Mesendoderm (in vitro differentiated cells): ENCODE results near the gene LCN2.

Experiments
- DNase-seq: peaks from one replicate; pipeline ENCODE4 v3.0.0; 2013
- H2AK5ac ChIP-seq: 2 replicates; pipeline ENCODE4 v1.6.1; 2013; ENCODE audit warnings: low read length, inconsistent platforms
- H2BK120ac ChIP-seq: 2 replicates; pipeline ENCODE4 v1.6.1; 2013; ENCODE audit warnings: low read depth, mild to moderate bottlenecking, low read length, moderate library complexity, mixed read lengths
- H2BK15ac ChIP-seq: replicated peaks from 2 replicates; pipeline ENCODE4 v1.6.1; 2013; ENCODE audit warnings: low read depth, mild to moderate bottlenecking, moderate library complexity
- H2BK5ac ChIP-seq: 2 replicates; pipeline ENCODE4 v1.6.1; 2013; ENCODE audit warnings: low read length, inconsistent platforms
- H3K18ac ChIP-seq: 2 replicates; pipeline ENCODE4 v1.6.1; 2013; ENCODE audit warnings: mild to moderate bottlenecking, low read length, mixed read lengths
- H3K23ac ChIP-seq: one replicate; pipeline ENCODE4 v1.6.1; 2013; ENCODE audit warnings: low read length
- H3K27ac ChIP-seq: 2 replicates; pipeline ENCODE4 v1.5.1; 2013; ENCODE audit warnings: low read depth, mild to moderate bottlenecking, inconsistent platforms, low read length, moderate library complexity
- H3K27me3 ChIP-seq: 2 replicates; pipeline ENCODE4 v1.6.1; 2013; ENCODE audit warnings: low read length, control low read depth, mild to moderate bottlenecking, inconsistent platforms; ENCODE audit not compliant: insufficient read depth, poor library complexity
- H3K36me3 ChIP-seq: 2 replicates; pipeline ENCODE4 v1.6.1; 2013; ENCODE audit warnings: low read length, inconsistent platforms; ENCODE audit not compliant: control insufficient read depth, insufficient read depth
- H3K4ac ChIP-seq: one replicate; pipeline ENCODE4 v1.6.1; 2013; ENCODE audit warnings: low read depth, mild to moderate bottlenecking, low read length, moderate library complexity
- H3K4me1 ChIP-seq: 2 replicates; pipeline ENCODE4 v1.6.1; 2013; ENCODE audit warnings: low read depth, low read length, inconsistent platforms; ENCODE audit not compliant: control insufficient read depth
- H3K4me2 ChIP-seq: 2 replicates; pipeline ENCODE4 v1.6.1; 2013; ENCODE audit warnings: low read length
- H3K4me3 ChIP-seq: 2 replicates; pipeline ENCODE4 v1.5.1; 2013; ENCODE audit warnings: mild to moderate bottlenecking, low read length
- H3K56ac ChIP-seq: one replicate; pipeline ENCODE4 v1.6.1; 2013; ENCODE audit warnings: low read length
- H3K79me1 ChIP-seq: 2 replicates; pipeline ENCODE4 v1.6.1; 2013; ENCODE audit warnings: low read length, inconsistent platforms
- H3K79me2 ChIP-seq: 2 replicates; pipeline ENCODE4 v1.6.1; 2013; ENCODE audit warnings: mild to moderate bottlenecking, low read length; ENCODE audit not compliant: control insufficient read depth, insufficient read depth
- H3K9ac ChIP-seq: 2 replicates; pipeline ENCODE4 v1.6.1; 2013; ENCODE audit warnings: low read length, inconsistent platforms
- H4K5ac ChIP-seq: one replicate; pipeline ENCODE4 v1.6.1; 2013; ENCODE audit warnings: low read length
- H4K8ac ChIP-seq: one replicate; pipeline ENCODE4 v1.6.1; 2013; ENCODE audit warnings: low read depth, mild to moderate bottlenecking, control low read depth, low read length, moderate library complexity
- WGBS: extraction: QIAGEN DNeasy Blood & Tissue Kit; methylation state at CpG from one replicate; pipeline ENCODE4 v1.1.7; 2013; ENCODE audit warnings: low lambda C conversion rate, missing lambda C conversion rate; ENCODE audit not compliant: insufficient coverage; ENCODE audit errors: extremely low coverage; 5-methylcytosine and 5-hydroxymethylcytosine counted together

Gene LCN2

GRCh38 chr9:128117613-128118471 lies 31.4 kb upstream of the LCN2 start:
- WGBS: no CpG with 5 or more reads among the region's 27 CpGs
- H4K5ac ChIP-seq: no peak overlapping the region

GRCh38 chr9:128118472-128118857 lies 30.8 kb upstream of the LCN2 start:
- no peaks in the 10 kb centered on the region for H3K36me3 ChIP-seq
- no peak overlapping the region for H3K4me2 ChIP-seq
- no peaks in the 10 kb centered on the region for H3K27me3 ChIP-seq
- H3K23ac ChIP-seq: no peak overlapping the region
- no peak overlapping the region for H3K27ac ChIP-seq
- no peak overlapping the region for H3K18ac ChIP-seq
- H3K4ac ChIP-seq: no peak overlapping the region
- WGBS: no CpG with 5 or more reads among the region's 3 CpGs
- no peak overlapping the region for H2BK120ac ChIP-seq
- no peak overlapping the region for H2AK5ac ChIP-seq
- peak overlapping the region; percentile 58 for H3K56ac ChIP-seq
- no peak for DNase-seq
- H2BK5ac ChIP-seq: no peak overlapping the region
- no peaks in the 10 kb centered on the region for H3K79me2 ChIP-seq
- peak overlapping the region; percentile 56 for H3K9ac ChIP-seq
- no peak overlapping the region for H4K5ac ChIP-seq
- H3K4me3 ChIP-seq: no peak overlapping the region
- H4K8ac ChIP-seq: no peak overlapping the region
- peaks cover 3% of the 10 kb centered on the region for H3K4me1 ChIP-seq
- no peak overlapping the region for H2BK15ac ChIP-seq
- H3K79me1 ChIP-seq: no peaks in the 10 kb centered on the region

More at GRCh38 chr9:128117613-128118471, 31.4 kb upstream of the LCN2 start:
- H3K4me2 ChIP-seq: no peak overlapping the region
- H3K4me1 ChIP-seq: peaks cover 3% of the 10 kb centered on the region
- no peak overlapping the region for H2AK5ac ChIP-seq
- no peak overlapping the region for H3K4me3 ChIP-seq
- no peaks in the 10 kb centered on the region for H3K36me3 ChIP-seq
- H4K8ac ChIP-seq: no peak overlapping the region
- H2BK15ac ChIP-seq: no peak overlapping the region
- no peak overlapping the region for H3K27ac ChIP-seq
- H3K27me3 ChIP-seq: no peaks in the 10 kb centered on the region
- no peak overlapping the region for H3K23ac ChIP-seq
- peak overlapping the region; percentile 58 for H3K56ac ChIP-seq
- H3K18ac ChIP-seq: no peak overlapping the region
- H2BK5ac ChIP-seq: no peak overlapping the region
- peak overlapping the region; percentile 56 for H3K9ac ChIP-seq
- no peak overlapping the region for H2BK120ac ChIP-seq
- no peak overlapping the region for H3K4ac ChIP-seq
- H3K79me2 ChIP-seq: no peaks in the 10 kb centered on the region
- peak; percentile 95 for DNase-seq
- no peaks in the 10 kb centered on the region for H3K79me1 ChIP-seq

GRCh38 chr9:128118971-128119665 lies 30.1 kb upstream of the LCN2 start:
- no peak for DNase-seq
- no CpG with 5 or more reads among the region's 15 CpGs for WGBS
- H3K79me1 ChIP-seq: no peaks in the 10 kb centered on the region

GRCh38 chr9:128120061-128120740 lies 29.1 kb upstream of the LCN2 start:
- Histone ChIP-seq H3K27me3 (no peaks in the 10 kb centered on the region), H3K79me2 (no peaks in the 10 kb centered on the region), H3K4ac (no peak overlapping the region), H3K36me3 (no peaks in the 10 kb centered on the region), H3K18ac (no peak overlapping the region), H2AK5ac (no peak overlapping the region), H3K23ac (no peak overlapping the region), H3K56ac (no peak overlapping the region), H2BK5ac (no peak overlapping the region), H4K8ac (no peak overlapping the region), H3K79me1 (peaks cover under 1% of the 10 kb centered on the region), H2BK15ac (no peak overlapping the region), H3K9ac (no peak overlapping the region), H3K4me2 (no peak overlapping the region), H3K4me1 (peaks cover 3% of the 10 kb centered on the region), H3K4me3 (no peak overlapping the region), H2BK120ac (no peak overlapping the region), H3K27ac (no peak overlapping the region), H4K5ac (no peak overlapping the region)
- no CpG with 5 or more reads among the region's 20 CpGs for WGBS
- DNase-seq: no peak

More at GRCh38 chr9:128118971-128119665, 30.1 kb upstream of the LCN2 start:
- no peak overlapping the region for H3K56ac ChIP-seq
- no peak overlapping the region for H3K27ac ChIP-seq
- no peak overlapping the region for H2BK120ac ChIP-seq
- peaks cover 3% of the 10 kb centered on the region for H3K4me1 ChIP-seq
- no peak overlapping the region for H2AK5ac ChIP-seq
- H3K9ac ChIP-seq: no peak overlapping the region
- H3K36me3 ChIP-seq: no peaks in the 10 kb centered on the region
- no peak overlapping the region for H4K8ac ChIP-seq
- no peak overlapping the region for H4K5ac ChIP-seq
- H3K4ac ChIP-seq: no peak overlapping the region
- H2BK5ac ChIP-seq: no peak overlapping the region
- no peaks in the 10 kb centered on the region for H3K79me2 ChIP-seq
- no peak overlapping the region for H3K4me3 ChIP-seq
- no peaks in the 10 kb centered on the region for H3K27me3 ChIP-seq
- H3K18ac ChIP-seq: no peak overlapping the region
- H2BK15ac ChIP-seq: no peak overlapping the region
- no peak overlapping the region for H3K4me2 ChIP-seq
- no peak overlapping the region for H3K23ac ChIP-seq

DNA sequence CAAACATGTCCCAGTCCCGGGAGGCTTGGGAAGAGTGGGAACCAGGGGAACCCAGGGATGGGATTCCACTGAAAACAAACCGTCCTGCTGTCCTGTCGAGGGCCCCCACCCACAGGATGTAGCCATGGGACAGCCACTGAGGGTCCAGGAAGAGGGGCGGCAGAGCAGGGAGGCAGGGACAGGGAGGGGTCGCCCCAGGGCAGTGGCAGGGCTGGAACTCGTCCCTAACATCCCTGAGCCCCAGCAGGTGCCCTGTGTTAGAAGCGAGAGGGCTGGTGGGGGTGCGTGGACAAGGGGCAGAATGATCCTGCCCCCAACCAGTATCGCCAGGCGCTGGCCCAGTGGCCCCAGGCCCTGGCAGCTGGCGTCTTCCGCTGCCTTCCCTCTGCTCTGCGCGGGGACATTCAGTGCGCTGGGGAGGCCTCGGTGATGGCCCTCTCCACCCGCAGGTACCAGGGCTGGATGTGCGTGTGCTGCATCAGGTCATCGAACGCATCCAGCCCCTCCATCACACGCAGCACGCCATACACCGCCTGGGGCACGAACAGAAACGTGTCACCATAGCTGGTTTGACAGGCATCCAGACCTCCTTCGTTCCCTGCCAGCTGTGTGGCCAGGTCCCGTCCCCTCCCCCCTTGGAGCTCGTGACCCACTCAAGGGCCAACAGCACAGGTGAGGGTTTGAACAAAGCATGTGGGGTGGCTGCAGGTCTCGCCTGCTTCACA lies 28.4 kb upstream of the LCN2 start:
- Histone ChIP-seq H4K8ac (no peak overlapping the region), H3K56ac (no peak overlapping the region), H3K18ac (no peak overlapping the region), H2AK5ac (no peak overlapping the region), H3K9ac (no peak overlapping the region), H4K5ac (no peak overlapping the region), H3K4me2 (no peak overlapping the region), H3K27me3 (no peaks in the 10 kb centered on the region), H3K36me3 (no peaks in the 10 kb centered on the region), H2BK5ac (no peak overlapping the region), H2BK120ac (no peak overlapping the region), H3K23ac (no peak overlapping the region), H3K4me1 (peaks cover 3% of the 10 kb centered on the region), H3K27ac (no peak overlapping the region), H3K4me3 (no peak overlapping the region), H2BK15ac (no peak overlapping the region), H3K4ac (no peak overlapping the region), H3K79me2 (peaks cover 3% of the 10 kb centered on the region), H3K79me1 (peaks cover 6% of the 10 kb centered on the region)
- WGBS: no CpG with 5 or more reads among the region's 29 CpGs
- DNase-seq: no peak
